Placental epithelial cell (primary cell): ENCODE data around the gene RBM6. TPM values are rescaled to one million over a fixed set of nuclear protein-coding genes. Genes with fewer than 3 reads are reported as not detected.

Experiments
- total RNA-seq: library from RNA; depleted of rRNA; stranded (reverse); fragments of >200 nt; gene quantifications from 2 replicates; pipeline ENCODE4 v1.2.3, GENCODE V29; 2012

RBM6 gene, protein sequence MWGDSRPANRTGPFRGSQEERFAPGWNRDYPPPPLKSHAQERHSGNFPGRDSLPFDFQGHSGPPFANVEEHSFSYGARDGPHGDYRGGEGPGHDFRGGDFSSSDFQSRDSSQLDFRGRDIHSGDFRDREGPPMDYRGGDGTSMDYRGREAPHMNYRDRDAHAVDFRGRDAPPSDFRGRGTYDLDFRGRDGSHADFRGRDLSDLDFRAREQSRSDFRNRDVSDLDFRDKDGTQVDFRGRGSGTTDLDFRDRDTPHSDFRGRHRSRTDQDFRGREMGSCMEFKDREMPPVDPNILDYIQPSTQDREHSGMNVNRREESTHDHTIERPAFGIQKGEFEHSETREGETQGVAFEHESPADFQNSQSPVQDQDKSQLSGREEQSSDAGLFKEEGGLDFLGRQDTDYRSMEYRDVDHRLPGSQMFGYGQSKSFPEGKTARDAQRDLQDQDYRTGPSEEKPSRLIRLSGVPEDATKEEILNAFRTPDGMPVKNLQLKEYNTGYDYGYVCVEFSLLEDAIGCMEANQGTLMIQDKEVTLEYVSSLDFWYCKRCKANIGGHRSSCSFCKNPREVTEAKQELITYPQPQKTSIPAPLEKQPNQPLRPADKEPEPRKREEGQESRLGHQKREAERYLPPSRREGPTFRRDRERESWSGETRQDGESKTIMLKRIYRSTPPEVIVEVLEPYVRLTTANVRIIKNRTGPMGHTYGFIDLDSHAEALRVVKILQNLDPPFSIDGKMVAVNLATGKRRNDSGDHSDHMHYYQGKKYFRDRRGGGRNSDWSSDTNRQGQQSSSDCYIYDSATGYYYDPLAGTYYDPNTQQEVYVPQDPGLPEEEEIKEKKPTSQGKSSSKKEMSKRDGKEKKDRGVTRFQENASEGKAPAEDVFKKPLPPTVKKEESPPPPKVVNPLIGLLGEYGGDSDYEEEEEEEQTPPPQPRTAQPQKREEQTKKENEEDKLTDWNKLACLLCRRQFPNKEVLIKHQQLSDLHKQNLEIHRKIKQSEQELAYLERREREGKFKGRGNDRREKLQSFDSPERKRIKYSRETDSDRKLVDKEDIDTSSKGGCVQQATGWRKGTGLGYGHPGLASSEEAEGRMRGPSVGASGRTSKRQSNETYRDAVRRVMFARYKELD
- 38.0 and 56.1 TPM in 2 replicates for total RNA-seq

DNA sequence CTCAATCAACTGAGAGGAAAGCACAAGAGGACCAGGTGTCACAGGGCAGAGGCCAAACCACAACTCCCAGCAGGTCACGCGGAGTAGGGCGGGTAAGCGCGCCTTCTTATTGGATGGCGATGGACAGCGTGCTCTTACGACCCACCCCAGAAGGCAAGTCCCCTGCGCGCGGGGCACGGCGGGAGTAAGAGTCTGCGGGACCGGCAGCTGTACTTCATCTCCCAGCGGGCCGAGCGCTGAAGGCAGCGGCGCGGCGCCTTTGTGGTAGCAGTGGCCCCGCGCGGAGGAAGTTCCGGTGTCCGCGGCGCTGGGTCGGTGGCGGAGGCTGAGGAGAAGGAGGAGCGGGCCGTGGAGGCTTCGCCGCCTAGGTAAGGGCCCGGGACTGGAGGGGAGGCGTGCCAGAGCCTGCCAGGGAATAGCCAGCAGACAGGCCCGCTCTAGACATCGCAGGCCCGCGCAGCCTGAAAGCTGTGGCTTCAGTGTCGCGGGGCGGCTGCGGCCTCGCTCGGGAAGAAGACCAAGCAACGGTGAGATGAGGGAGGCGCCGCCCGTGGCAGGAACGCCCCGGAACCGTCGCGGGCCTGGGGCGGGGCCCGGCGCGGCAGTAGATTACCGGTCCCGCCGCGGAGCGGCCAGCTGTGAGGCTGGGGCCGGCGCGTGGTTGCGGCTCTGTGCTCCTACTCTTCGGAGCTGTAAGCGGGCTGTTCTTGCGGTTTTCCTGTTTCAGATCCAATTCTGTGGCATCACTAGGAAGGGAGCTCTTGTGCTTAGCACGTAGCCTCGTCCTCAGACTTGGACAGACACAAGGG lies at the start of gene RBM6:
Gene RBM6 (plus strand): TSS at position 293 of the 809 bp plus-strand sequence. CDS start 22,492 bp downstream, outside the sequence.

DNA sequence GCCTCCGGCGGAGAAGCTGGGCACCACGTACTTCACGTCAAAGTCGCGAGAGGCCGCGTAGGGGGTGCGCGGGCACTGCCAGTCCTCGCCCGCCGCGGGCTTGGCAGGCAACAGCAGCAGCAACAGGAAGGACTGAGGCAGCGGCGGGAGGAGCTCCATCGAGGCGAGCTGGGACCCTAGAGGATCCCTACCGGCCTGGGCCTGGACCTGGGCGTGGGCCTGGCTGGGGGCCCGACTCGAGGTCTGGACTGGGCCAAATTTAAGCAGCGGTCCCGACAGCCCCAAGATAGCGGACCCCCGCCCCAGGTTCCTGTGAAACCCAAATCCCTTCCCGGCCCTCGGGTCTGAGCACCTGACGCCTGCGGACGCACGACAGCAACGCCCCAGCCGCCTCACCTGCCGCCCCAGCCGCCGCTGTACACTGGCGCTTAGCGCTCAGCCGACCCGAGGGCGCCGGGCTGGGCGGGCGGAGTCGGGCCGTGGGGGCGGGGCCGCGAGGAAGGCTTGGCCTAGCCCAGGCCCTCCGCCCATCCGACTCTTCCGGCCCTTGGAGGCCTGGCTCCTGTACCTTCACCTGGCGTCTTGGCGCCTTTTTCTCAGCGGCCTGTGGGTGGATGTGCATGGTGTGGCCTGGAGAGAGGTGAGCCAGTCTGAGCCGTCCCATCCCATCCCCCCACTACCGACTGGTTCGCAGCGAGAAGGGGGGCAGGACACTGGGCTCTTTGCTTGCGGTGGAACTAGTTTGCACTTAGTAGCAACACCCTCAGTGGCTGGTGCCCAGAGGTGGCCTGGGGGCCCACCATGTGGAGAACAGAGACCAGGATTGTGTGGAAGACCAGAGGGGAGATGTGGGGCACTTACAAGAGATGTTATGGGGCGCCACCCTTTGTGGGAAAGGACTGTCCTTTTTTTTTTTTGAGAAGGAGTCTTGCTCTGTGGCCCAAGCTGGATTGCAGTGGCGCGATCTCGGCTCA lies 36.2 kb upstream of the RBM6 start, which contains the start of gene MST1R:
Gene MST1R (minus strand): TSS at position 423 of the 974 bp plus-strand sequence. CDS start 264 bp downstream, at position 159.

DNA sequence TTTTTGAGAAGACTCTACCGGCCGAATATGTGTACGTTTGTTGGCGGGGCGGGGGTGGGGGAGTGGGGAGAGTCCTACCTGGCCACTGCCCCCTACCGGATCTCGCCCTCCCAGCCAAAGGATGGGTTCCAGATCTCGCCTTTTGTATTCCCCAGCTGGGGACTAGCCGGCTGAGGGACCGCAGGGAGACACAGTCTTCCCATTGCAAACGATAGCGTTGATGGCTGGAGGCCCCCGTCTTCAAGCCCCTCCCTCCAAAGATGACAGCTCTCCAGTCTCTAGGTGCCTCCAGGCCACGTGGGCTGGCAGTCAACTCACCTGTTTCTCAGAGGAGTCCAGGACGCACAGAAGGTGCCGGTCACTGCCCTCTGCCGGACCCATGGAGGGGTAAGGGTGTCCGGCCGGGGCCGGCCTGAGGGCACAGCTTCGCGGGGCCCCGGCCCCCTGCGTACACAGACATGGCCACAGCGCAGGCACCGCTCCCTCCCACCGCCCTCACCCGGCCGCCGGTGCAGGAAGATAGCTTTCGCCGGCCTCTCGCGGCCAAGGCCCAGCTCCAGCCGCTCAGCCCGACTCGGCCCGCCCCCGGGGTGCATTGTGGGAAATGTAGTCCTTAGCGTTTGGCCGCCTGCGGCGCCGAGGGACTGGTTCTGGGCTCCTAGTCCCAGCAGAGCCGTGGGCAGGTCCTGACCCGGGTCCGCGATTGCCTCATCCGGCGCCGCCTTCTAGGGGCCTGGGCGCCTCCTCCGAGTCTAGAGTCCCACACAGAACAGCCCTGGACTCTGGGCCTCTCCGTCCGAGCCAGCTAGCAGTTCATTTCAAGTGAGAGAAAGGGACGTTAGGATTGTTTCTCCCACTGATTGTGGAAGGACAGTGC lies 10.4 kb upstream of the RBM6 start, which contains the start of gene MON1A:
Gene MON1A (minus strand): TSS at position 521 of the 877 bp plus-strand sequence. CDS start 16,465 bp downstream, outside the sequence.

DNA sequence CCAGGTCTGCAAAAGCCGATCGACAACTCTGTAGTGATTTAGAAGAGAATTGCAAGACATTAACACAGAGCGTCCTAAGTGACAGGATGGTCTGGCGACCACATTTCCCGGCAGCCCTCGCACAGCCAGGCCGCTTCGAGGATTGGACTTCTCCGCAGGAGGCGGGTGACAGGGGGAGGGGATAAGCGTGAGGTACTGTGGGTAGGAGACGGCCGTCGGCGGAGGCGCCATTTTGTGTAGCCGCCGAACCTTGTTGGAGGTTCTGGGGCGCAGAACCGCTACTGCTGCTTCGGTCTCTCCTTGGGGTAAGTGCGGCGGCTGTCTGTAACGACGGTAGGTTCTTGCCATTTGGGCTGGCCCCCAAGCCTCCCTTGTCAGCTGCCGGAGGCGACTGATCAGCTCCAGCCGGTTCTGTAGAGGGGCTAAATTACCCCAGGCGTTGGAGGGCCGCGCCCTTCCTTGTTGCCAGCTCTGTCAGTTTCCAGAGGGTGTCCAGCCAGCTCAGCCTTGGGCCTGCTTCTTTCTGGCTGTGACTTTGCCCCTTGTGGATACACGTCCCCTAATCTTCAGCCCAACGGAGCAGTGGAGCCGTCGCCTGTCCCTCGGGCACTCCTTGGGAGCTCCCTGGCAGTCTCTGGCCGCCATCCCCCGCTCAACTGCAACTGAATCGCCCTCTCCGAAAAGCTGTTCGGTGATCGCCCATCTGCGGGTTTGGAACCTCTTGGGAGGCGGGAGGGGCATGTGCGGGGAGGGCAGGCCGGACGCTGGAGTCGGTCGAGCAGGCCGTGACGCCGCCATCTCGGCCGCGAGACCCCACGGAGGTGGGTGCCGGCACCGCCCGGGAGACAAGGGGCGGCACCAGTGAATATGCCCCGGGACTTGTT lies 149.0 kb downstream of the RBM6 start, which contains the start of gene RBM5:
Gene RBM5 (plus strand): TSS at position 195 of the 884 bp plus-strand sequence. CDS start 1,516 bp downstream, outside the sequence.

Other genes starting within 250 kb of the RBM6 start
- 3.3 and 4.3 TPM in 2 replicates for gene AMIGO3, start 220.5 kb upstream of the RBM6 start, total RNA-seq
- 25.5 and 46.7 TPM in 2 replicates for gene GMPPB, start 216.2 kb upstream of the RBM6 start, total RNA-seq
- 31.4 and 42.1 TPM in 2 replicates for gene IP6K1, start 153.6 kb upstream of the RBM6 start, total RNA-seq
- gene CDHR4, start 140.3 kb upstream of the RBM6 start, total RNA-seq = 0.54 and 1.2 TPM in 2 replicates
- gene INKA1, start 136.9 kb upstream of the RBM6 start, total RNA-seq = 1.8 and 2.0 TPM in 2 replicates
- gene UBA7, start 126.2 kb upstream of the RBM6 start, total RNA-seq = 0.76 and 2.7 TPM in 2 replicates
- 2.5 and 2.7 TPM in 2 replicates for gene TRAIP, start 83.6 kb upstream of the RBM6 start, total RNA-seq
- gene CAMKV, start 70.2 kb upstream of the RBM6 start, total RNA-seq = not detected in 2 replicates
- gene MST1R, start 36.3 kb upstream of the RBM6 start, total RNA-seq = 0.79 and 2.1 TPM in 2 replicates
- gene MON1A, start 10.3 kb upstream of the RBM6 start, total RNA-seq = 5.5 and 10.0 TPM in 2 replicates
- gene RBM5, start 148.8 kb downstream of the RBM6 start, total RNA-seq = 166 and 212 TPM in 2 replicates
- gene SEMA3F, start 215.2 kb downstream of the RBM6 start, total RNA-seq = 10.4 and 13.7 TPM in 2 replicates